HFF-Myc (cell line): ENCODE measurements around the gene ADORA2A.

Experiments
- DNase-seq: peaks from one replicate; pipeline ENCODE4 v3.0.0-alpha.2; 2011; ENCODE audit warnings: low read depth; ENCODE audit errors: extremely low read depth
- H3K4me3 ChIP-seq: replicated peaks from 2 replicates; pipeline ENCODE4 v1.5.1; 2011; ENCODE audit warnings: low read depth, mild to moderate bottlenecking, control low read depth, low read length
- TF ChIP-seq, protein P1 (sequence below): IDR thresholded peaks from 2 replicates; pipeline ENCODE4 v1.5.1; 2012; ENCODE audit warnings: mild to moderate bottlenecking, low read depth, low read length, control low read depth; ENCODE audit errors: missing control alignments

The ADORA2A gene

DNA sequence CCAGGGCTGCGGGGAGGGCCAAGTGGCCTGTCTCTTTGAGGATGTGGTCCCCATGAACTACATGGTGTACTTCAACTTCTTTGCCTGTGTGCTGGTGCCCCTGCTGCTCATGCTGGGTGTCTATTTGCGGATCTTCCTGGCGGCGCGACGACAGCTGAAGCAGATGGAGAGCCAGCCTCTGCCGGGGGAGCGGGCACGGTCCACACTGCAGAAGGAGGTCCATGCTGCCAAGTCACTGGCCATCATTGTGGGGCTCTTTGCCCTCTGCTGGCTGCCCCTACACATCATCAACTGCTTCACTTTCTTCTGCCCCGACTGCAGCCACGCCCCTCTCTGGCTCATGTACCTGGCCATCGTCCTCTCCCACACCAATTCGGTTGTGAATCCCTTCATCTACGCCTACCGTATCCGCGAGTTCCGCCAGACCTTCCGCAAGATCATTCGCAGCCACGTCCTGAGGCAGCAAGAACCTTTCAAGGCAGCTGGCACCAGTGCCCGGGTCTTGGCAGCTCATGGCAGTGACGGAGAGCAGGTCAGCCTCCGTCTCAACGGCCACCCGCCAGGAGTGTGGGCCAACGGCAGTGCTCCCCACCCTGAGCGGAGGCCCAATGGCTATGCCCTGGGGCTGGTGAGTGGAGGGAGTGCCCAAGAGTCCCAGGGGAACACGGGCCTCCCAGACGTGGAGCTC lies 13.5 kb downstream of the ADORA2A start:
- no peak for DNase-seq
- TF ChIP-seq, protein P1, sequence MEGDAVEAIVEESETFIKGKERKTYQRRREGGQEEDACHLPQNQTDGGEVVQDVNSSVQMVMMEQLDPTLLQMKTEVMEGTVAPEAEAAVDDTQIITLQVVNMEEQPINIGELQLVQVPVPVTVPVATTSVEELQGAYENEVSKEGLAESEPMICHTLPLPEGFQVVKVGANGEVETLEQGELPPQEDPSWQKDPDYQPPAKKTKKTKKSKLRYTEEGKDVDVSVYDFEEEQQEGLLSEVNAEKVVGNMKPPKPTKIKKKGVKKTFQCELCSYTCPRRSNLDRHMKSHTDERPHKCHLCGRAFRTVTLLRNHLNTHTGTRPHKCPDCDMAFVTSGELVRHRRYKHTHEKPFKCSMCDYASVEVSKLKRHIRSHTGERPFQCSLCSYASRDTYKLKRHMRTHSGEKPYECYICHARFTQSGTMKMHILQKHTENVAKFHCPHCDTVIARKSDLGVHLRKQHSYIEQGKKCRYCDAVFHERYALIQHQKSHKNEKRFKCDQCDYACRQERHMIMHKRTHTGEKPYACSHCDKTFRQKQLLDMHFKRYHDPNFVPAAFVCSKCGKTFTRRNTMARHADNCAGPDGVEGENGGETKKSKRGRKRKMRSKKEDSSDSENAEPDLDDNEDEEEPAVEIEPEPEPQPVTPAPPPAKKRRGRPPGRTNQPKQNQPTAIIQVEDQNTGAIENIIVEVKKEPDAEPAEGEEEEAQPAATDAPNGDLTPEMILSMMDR: no peak
- H3K4me3 ChIP-seq: no peak overlapping the region

DNA sequence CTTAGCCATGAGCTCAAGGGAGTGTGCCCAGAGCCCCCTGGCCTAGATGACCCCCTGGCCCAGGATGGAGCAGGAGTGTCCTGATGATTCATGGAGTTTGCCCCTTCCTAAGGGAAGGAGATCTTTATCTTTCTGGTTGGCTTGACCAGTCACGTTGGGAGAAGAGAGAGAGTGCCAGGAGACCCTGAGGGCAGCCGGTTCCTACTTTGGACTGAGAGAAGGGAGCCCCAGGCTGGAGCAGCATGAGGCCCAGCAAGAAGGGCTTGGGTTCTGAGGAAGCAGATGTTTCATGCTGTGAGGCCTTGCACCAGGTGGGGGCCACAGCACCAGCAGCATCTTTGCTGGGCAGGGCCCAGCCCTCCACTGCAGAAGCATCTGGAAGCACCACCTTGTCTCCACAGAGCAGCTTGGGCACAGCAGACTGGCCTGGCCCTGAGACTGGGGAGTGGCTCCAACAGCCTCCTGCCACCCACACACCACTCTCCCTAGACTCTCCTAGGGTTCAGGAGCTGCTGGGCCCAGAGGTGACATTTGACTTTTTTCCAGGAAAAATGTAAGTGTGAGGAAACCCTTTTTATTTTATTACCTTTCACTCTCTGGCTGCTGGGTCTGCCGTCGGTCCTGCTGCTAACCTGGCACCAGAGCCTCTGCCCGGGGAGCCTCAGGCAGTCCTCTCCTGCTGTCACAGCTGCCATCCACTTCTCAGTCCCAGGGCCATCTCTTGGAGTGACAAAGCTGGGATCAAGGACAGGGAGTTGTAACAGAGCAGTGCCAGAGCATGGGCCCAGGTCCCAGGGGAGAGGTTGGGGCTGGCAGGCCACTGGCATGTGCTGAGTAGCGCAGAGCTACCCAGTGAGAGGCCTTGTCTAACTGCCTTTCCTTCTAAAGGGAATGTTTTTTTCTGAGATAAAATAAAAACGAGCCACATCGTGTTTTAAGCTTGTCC lies 14.3 kb downstream of the ADORA2A start:
- TF ChIP-seq, protein P1: no peak
- no peak overlapping the region for H3K4me3 ChIP-seq
- no peak for DNase-seq

DNA sequence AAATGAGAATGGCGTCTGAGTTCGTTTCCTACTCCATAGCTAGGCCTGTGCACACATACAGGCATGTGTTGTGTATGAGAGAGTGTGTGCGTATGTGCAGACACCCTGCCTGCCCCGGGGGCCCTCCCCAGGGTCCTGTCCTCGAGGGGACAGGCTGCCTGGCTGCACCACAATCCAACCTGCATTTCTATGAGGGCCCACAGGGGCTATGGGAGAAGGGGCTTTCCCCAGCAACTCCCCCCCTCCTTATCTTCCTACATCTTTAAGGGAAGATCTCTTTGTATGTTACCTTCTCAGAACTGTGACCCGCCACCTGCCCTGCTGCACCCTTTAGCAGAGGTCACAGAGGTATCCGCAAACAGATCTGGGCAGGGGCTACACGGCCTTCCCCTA lies 14.9 kb downstream of the ADORA2A start:
- H3K4me3 ChIP-seq: no peak overlapping the region
- TF ChIP-seq, protein P1: no peak
- DNase-seq: no peak

DNA sequence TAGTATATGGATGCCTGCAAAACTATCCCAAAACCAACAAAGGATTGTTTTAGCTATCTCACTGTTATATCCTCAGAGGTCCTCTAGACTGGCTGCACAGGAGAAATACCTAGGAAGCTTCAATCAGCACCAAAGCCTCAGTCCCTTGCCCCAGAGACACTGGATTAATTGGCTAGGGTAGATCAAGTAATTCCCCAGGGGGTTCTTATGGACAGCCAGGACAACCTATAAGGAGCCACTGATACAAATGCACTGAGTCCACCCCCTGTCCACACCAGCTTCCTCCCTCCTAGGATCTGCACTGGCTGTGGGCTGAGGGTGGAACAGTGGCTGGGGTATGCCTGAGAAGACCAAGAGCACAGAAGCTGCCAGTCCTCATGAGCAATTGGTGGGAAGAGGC lies 16.3 kb downstream of the ADORA2A start:
- no peak for DNase-seq
- TF ChIP-seq, protein P1: no peak
- no peak overlapping the region for H3K4me3 ChIP-seq

DNA sequence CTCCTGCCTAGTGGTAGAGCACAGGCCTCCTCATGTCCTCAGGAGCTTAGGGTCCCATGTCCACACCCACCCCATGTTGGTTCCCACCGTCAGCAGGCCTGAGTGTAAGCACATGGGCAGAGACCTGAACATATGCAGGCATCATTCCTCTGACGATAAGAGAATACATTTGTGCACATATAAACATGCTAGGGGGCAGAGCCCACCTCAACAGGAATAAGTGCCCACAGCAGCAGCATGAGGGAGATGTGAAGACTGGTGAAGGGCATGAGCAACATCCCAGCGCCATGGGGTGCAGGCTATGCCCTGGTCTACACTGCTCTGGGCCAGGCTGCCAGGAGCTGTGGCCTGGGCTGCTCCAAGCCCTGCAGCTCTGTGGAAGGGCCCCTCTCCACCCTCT lies 16.9 kb downstream of the ADORA2A start:
- H3K4me3 ChIP-seq: no peak overlapping the region
- no peak for DNase-seq
- TF ChIP-seq, protein P1: no peak

DNA sequence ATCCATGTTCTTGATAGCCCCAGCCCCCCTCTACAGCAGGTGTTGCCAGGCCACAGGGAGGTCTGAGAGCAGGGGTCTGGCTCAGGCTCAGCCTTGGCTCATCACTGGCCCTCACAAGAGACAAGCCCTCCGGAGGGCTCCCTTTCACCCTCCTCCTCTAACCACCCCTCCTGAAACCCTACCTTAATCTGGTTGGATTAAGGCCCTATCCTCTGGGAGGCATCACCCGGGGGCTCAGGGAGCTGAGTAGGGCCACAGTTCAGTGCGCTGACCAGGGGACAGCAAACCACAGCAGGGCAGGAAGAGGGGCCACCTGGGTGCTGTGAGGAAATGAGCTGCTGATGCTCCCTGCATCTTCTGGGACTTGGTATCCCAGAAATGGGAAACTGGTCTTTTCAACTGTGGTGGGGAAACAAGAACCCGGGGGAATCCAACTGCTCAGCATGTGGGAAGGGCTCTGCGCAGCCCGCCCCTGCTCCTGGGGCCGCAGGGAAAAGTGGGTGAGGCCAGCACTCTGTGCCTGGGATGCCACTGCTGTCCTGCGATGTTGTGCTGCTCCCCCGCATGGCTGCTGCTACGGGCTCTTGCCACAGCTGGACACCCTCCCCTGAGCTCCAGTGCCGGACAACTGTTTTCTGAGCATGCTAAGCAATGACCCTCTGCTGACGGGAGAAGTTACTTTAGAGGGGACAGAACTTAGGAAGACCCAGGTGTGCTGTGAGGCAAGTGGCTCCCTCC lies 17.5 kb downstream of the ADORA2A start:
- H3K4me3 ChIP-seq: no peak overlapping the region
- TF ChIP-seq, protein P1: no peak
- no peak for DNase-seq
